ENCODE measurements around the gene GDI2.

Gene GDI2

DNA sequence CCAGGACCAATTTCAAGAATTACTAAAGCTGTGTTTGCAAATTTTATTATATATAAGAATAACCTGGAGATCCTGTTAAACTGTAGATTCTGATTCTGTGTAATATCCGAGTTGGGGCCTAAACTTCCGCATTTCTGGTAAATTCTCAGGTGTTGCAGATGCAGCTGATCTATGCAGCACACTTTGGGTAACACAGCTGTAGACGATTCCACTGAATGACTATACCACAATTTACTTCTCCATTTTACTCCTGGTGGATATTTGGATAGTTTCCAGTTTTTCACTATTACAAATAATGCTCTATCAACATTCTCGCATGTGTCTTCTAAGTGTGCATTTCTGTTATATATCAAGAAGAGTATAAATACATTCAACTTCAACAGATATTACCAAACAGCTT lies 7.5 kb downstream of the GDI2 start:
- no peak for DNase-seq (ENCODE audit: low read depth)
- no peak overlapping the region for H3K4me3 ChIP-seq (ENCODE audit: low read depth, low read length)
- no peak for TF ChIP-seq CTCF (conservative IDR thresholded peaks at IDR 0.05; ENCODE audit: low read depth, low read length)

- DNase-seq (ENCODE audit: low read depth), result no peak
- H3K4me3 ChIP-seq (ENCODE audit: low read depth, low read length), result no peak overlapping the region
- no peak for TF ChIP-seq CTCF (conservative IDR thresholded peaks at IDR 0.05; ENCODE audit: low read depth, low read length)
These were observed 8.0 kb downstream of the GDI2 start for GRCh38 chr10:5805260-5805659.

DNA sequence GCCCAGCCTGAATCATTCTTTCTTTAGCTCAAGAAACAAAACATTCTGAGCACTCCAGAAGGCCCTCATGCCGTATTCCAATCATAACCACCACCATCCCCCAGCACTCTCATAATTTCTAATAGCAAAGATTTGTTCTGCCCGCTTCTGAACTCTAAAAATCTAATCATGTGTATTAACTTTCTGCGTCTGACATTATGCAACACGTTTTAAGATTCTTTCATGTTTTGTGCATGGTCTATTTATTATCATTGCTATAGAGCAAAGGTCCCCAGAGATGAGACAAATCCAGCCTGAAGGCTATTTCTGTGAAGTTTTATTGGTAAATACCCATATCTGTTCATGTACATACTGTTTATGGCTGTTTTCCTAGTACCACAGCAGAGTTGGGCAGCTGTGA lies 8.8 kb downstream of the GDI2 start:
- no peak for TF ChIP-seq CTCF (conservative IDR thresholded peaks at IDR 0.05; ENCODE audit: low read depth, low read length)
- DNase-seq (ENCODE audit: low read depth), result no peak

DNA sequence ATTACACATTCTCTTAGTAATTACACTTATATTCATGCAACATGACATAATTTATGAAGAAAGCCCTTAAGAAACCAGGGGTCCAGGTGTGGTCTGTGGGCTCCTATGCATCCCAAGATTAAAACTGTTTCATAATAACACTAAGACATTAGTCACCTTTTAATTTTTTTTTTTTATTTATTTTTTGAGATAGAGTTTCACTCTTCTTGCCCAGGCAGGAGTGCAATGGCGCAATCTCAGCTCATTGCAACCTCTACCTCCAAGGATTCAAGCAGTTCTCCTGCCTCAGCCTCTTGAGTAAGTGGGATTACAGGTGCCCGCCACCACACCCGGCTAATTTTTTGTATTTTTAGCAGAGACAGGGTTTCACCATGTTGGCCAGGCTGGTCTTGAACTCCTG lies 12.5 kb downstream of the GDI2 start:
- DNase-seq (ENCODE audit: low read depth), result no peak
- H3K4me3 ChIP-seq (ENCODE audit: low read depth, low read length), result no peak overlapping the region
- TF ChIP-seq CTCF (conservative IDR thresholded peaks at IDR 0.05; ENCODE audit: low read depth, low read length), result no peak

More for the DNA sequence above, 8.8 kb downstream of the GDI2 start:
- H3K4me3 ChIP-seq (ENCODE audit: low read depth, low read length), result no peak overlapping the region

DNA sequence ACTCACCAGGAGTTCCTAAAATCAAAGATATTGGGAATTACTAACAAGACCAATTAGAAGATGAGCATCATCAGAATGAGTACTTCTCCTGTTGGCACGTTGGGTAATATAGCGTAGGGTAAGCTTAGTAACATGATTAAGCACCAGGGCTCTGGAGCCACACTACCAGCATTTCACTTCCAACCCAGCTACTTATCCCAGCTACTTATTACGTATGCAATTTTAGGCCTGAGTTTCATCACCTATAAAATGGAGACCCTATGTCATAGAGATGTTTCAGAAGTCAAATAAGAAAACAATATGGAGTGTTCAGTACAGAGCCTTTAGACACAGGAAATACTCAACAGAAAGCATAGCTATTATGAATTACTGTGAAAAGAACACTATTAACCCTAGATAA lies 19.0 kb downstream of the GDI2 start:
- no peak overlapping the region for H3K4me3 ChIP-seq (ENCODE audit: low read depth, low read length)
- TF ChIP-seq CTCF (conservative IDR thresholded peaks at IDR 0.05; ENCODE audit: low read depth, low read length), result no peak
- no peak for DNase-seq (ENCODE audit: low read depth)

DNA sequence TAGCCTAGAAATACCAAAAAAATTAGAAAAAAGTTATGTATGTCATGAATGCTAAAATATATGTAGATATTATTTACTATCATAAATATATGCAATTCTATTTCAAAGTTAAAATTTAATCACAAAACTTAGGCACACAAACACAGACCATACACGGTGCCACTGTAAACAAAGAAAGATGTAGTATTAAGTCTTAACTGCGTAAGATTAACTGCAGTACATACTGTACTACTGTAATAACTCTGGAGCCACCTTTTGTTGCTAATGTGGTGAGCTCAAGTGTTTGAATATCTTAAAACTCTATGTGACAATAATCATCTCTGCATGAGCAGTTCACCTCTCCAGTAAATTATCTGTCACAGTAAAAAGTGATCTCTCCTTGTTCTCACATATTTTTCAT lies 23.6 kb downstream of the GDI2 start:
- no peak overlapping the region for H3K4me3 ChIP-seq (ENCODE audit: low read depth, low read length)
- no peak for TF ChIP-seq CTCF (conservative IDR thresholded peaks at IDR 0.05; ENCODE audit: low read depth, low read length)
- no peak for DNase-seq (ENCODE audit: low read depth)

DNA sequence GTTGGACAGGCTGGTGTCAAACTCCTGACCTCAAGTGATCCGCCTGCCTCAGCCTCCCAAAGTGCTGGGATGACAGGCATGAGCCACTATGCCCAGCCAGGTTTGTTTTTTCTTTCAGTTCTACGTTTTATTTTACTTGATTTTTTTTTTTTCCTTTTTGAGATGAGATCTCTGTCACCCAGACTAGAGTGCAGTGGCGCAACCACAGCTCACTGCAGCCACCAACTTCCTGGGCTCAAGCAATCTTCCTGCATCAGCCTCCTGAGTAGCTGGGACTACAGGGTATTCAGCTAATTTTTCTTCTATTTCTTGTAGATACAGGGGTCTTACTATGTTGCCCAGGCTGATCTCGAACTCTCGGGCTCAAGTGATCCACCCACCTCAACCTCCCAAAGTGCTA lies 24.3 kb downstream of the GDI2 start:
- H3K4me3 ChIP-seq (ENCODE audit: low read depth, low read length), result no peak overlapping the region
- no peak for DNase-seq (ENCODE audit: low read depth)
- no peak for TF ChIP-seq CTCF (conservative IDR thresholded peaks at IDR 0.05; ENCODE audit: low read depth, low read length)

Data from choroid plexus epithelial cell (primary cell).